MM.1S (cell line): ENCODE measurements around the gene NRXN3.

Experiments
- DNase-seq: peaks from one replicate; pipeline ENCODE4 v3.0.0-alpha.2; 2015
- H2AFZ ChIP-seq: fragments of 300-600 bp; sonication (generic); 2 replicates; pipeline ENCODE4 v1.6.0; 2016; ENCODE audit warnings: antibody characterized with exemption, low read length
- H3F3A ChIP-seq: fragments of 300-600 bp; sonication (generic); 2 replicates; pipeline ENCODE4 v1.6.1; 2016; ENCODE audit warnings: mild to moderate bottlenecking, antibody characterized with exemption, low read length, moderate library complexity, mixed read lengths; ENCODE audit not compliant: insufficient read depth
- H3K27ac ChIP-seq: fragments of 300-600 bp; sonication (generic); 2 replicates; pipeline ENCODE4 v1.5.1; 2016; ENCODE audit warnings: mild to moderate bottlenecking, low read length
- H3K27me3 ChIP-seq: fragments of 300-600 bp; sonication (generic); replicated peaks from 2 replicates; pipeline ENCODE4 v1.6.0; 2016; ENCODE audit warnings: low read length; ENCODE audit not compliant: insufficient read depth
- H3K36me3 ChIP-seq: fragments of 300-600 bp; sonication (generic); replicated peaks from 2 replicates; pipeline ENCODE4 v1.6.1; 2016; ENCODE audit warnings: mild to moderate bottlenecking, low read length, mixed read lengths; ENCODE audit not compliant: insufficient read depth
- H3K4me1 ChIP-seq: fragments of 300-600 bp; sonication (generic); 2 replicates; pipeline ENCODE4 v1.6.1; 2016; ENCODE audit warnings: low read length, mixed read lengths
- H3K4me2 ChIP-seq: fragments of 300-600 bp; sonication (generic); 2 replicates; pipeline ENCODE4 v1.6.0; 2016; ENCODE audit warnings: low read depth, low read length
- H3K4me3 ChIP-seq: fragments of 300-600 bp; sonication (generic); 2 replicates; pipeline ENCODE4 v1.5.1; 2016; ENCODE audit warnings: low read length, mixed read lengths
- H3K79me2 ChIP-seq: fragments of 300-600 bp; sonication (generic); 2 replicates; pipeline ENCODE4 v1.6.1; 2016; ENCODE audit warnings: mixed run types, low read length, mixed read lengths
- H3K9ac ChIP-seq: fragments of 300-600 bp; sonication (generic); 2 replicates; pipeline ENCODE4 v1.6.1; 2016; ENCODE audit warnings: low read length, mixed read lengths
- H3K9me2 ChIP-seq: fragments of 300-600 bp; sonication (generic); replicated peaks from 2 replicates; pipeline ENCODE4 v1.6.1; 2016; ENCODE audit warnings: mild to moderate bottlenecking, low read length, mixed read lengths; ENCODE audit not compliant: insufficient read depth
- H3K9me3 ChIP-seq: fragments of 300-600 bp; sonication (generic); replicated peaks from 2 replicates; pipeline ENCODE4 v1.6.1; 2016; ENCODE audit warnings: mild to moderate bottlenecking, low read length, mixed read lengths; ENCODE audit not compliant: insufficient read depth
- H4K20me1 ChIP-seq: fragments of 300-600 bp; sonication (generic); 2 replicates; pipeline ENCODE4 v1.6.1; 2016; ENCODE audit warnings: mild to moderate bottlenecking, low read length, moderate library complexity, mixed read lengths; ENCODE audit not compliant: insufficient read depth
- EZH2 ChIP-seq: fragments of 300-600 bp; sonication (generic); optimal IDR thresholded peaks from 2 replicates; pipeline ENCODE3; 2017; ENCODE audit warnings: low read depth, mild to moderate bottlenecking, antibody characterized with exemption, low read length, mixed read lengths
- EZH2phosphoT487 ChIP-seq: fragments of 300-600 bp; sonication (generic); IDR thresholded peaks from 2 replicates; pipeline ENCODE4 v1.6.1; 2018; ENCODE audit warnings: antibody characterized with exemption, low read length
- TF ChIP-seq, protein P1 (sequence below): fragments of 300-600 bp; sonication (generic); IDR thresholded peaks from 2 replicates; pipeline ENCODE4 v1.5.1; 2016; ENCODE audit warnings: antibody characterized with exemption, low read length, mixed read lengths

The NRXN3 gene

DNA sequence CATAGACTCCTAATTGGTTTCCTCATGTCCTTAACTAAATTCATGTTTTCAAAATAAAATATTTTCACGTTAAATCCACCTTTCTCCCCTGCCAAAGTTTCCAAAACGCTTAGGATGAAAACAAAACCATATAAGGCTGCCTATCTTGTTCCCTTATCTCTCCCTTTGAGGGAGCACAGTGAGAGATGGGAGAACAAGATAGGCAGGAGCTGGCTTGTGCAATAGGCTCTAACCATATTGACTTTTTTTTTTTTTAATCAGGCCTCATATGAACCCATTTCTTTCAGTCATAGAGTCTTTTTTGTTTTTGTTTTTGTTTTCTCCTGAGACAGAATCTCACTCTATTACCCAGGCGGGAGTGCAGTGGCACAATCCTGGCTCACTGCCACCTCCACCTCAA, 184.9 kb downstream of the NRXN3 start:
- no peak overlapping the region for H2AFZ ChIP-seq
- no peak for DNase-seq
- H3K36me3 ChIP-seq: no peaks in the 10 kb centered on the region
- no peak overlapping the region for H3K4me3 ChIP-seq
- no peaks in the 10 kb centered on the region for H3K27me3 ChIP-seq
- no peak overlapping the region for H3K9ac ChIP-seq
- H3K4me2 ChIP-seq: no peak overlapping the region
- TF ChIP-seq EZH2 (no peak), EZH2phosphoT487 (no peak)
- TF ChIP-seq, protein P1, sequence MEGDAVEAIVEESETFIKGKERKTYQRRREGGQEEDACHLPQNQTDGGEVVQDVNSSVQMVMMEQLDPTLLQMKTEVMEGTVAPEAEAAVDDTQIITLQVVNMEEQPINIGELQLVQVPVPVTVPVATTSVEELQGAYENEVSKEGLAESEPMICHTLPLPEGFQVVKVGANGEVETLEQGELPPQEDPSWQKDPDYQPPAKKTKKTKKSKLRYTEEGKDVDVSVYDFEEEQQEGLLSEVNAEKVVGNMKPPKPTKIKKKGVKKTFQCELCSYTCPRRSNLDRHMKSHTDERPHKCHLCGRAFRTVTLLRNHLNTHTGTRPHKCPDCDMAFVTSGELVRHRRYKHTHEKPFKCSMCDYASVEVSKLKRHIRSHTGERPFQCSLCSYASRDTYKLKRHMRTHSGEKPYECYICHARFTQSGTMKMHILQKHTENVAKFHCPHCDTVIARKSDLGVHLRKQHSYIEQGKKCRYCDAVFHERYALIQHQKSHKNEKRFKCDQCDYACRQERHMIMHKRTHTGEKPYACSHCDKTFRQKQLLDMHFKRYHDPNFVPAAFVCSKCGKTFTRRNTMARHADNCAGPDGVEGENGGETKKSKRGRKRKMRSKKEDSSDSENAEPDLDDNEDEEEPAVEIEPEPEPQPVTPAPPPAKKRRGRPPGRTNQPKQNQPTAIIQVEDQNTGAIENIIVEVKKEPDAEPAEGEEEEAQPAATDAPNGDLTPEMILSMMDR: no peak
- H3F3A ChIP-seq: no peaks in the 10 kb centered on the region
- H3K79me2 ChIP-seq: no peaks in the 10 kb centered on the region
- H3K9me3 ChIP-seq: no peaks in the 10 kb centered on the region
- H3K4me1 ChIP-seq: no peaks in the 10 kb centered on the region
- no peaks in the 10 kb centered on the region for H4K20me1 ChIP-seq
- no peak overlapping the region for H3K27ac ChIP-seq
- H3K9me2 ChIP-seq: no peaks in the 10 kb centered on the region

DNA sequence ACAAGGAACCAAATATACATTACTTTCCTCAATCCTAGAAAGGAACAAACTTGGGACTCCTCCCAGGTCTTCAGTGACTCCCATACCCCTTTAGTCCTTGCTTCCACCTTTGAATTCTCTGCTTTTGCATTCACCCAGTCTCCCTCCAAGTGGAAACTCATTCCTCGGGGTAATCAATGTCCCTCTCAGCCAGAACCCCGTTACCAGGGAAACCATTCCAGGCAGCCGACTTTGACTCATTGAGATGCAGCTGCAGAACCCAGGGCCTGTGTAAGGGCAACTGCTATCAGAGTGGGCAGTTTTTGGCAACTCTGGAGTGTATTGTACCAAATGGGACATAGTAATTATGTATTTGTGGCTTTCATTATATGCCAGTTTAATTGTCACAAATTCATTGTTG, 186.2 kb downstream of the NRXN3 start:
- H3K9ac ChIP-seq: no peak overlapping the region
- no peaks in the 10 kb centered on the region for H3K79me2 ChIP-seq
- no peak overlapping the region for H2AFZ ChIP-seq
- no peaks in the 10 kb centered on the region for H3F3A ChIP-seq
- TF ChIP-seq, protein P1: no peak
- no peak for TF ChIP-seq EZH2
- TF ChIP-seq EZH2phosphoT487: no peak
- no peak overlapping the region for H3K27ac ChIP-seq
- H3K9me2 ChIP-seq: no peaks in the 10 kb centered on the region
- H3K36me3 ChIP-seq: no peaks in the 10 kb centered on the region
- no peak overlapping the region for H3K4me2 ChIP-seq
- H3K27me3 ChIP-seq: no peaks in the 10 kb centered on the region
- no peaks in the 10 kb centered on the region for H3K9me3 ChIP-seq
- no peaks in the 10 kb centered on the region for H3K4me1 ChIP-seq
- no peaks in the 10 kb centered on the region for H4K20me1 ChIP-seq
- no peak for DNase-seq
- H3K4me3 ChIP-seq: no peak overlapping the region

DNA sequence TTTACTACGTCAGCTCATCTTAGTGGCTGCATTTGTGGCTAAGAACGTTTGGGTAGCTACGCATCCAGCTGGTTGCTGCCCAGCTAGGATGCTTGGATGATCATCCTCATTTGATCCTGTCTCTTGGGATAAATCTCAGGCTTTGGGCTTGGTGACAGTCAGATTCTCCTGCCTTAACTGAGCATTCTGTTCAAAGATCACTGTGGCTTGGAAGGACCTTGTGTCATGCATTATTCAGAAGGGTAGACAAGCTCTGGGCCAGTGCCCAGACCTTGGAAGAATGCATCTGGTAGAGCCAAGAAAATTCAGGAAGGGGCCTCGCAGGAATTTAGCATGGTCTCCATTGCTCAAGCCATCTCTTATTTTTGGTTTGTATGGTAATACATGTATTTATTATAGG, 188.4 kb downstream of the NRXN3 start:
- H3K9ac ChIP-seq: no peak overlapping the region
- TF ChIP-seq EZH2phosphoT487: no peak
- TF ChIP-seq EZH2: no peak
- TF ChIP-seq, protein P1: no peak
- H3K9me3 ChIP-seq: no peaks in the 10 kb centered on the region
- no peaks in the 10 kb centered on the region for H3K27me3 ChIP-seq
- H3K4me1 ChIP-seq: no peaks in the 10 kb centered on the region
- H3K27ac ChIP-seq: no peak overlapping the region
- no peaks in the 10 kb centered on the region for H4K20me1 ChIP-seq
- no peaks in the 10 kb centered on the region for H3K79me2 ChIP-seq
- H2AFZ ChIP-seq: no peak overlapping the region
- no peaks in the 10 kb centered on the region for H3F3A ChIP-seq
- H3K4me3 ChIP-seq: no peak overlapping the region
- no peak for DNase-seq
- H3K36me3 ChIP-seq: no peaks in the 10 kb centered on the region
- H3K4me2 ChIP-seq: no peak overlapping the region
- no peaks in the 10 kb centered on the region for H3K9me2 ChIP-seq
